Activated T-cell treated with anti-CD3 and anti-CD28 coated beads, Interleukin-2, amount 50 U/mL, for 24 hours (primary cell): ENCODE data around the gene ZGLP1.
"Not testable (repeated sequence)": the region's sequence is repeated elsewhere in the genome, so short reads cannot be mapped to it uniquely, and the experiment has no call there.

Experiments used
- DNase-seq: peaks from one replicate; pipeline ENCODE4 v3.0.0-alpha.2; 2020
- H3K27ac Mint-ChIP-seq: 2 replicates; pipeline ENCODE4 v1.8.0; 2020; ENCODE audit warnings: mild to moderate bottlenecking, mixed read lengths
- H3K27me3 Mint-ChIP-seq: 2 replicates; pipeline ENCODE4 v1.8.0; 2020; ENCODE audit warnings: mixed read lengths
- H3K36me3 Mint-ChIP-seq: 2 replicates; pipeline ENCODE4 v1.8.0; 2020; ENCODE audit warnings: low read depth, mixed read lengths
- H3K4me1 Mint-ChIP-seq: 2 replicates; pipeline ENCODE4 v1.8.0; 2020; ENCODE audit warnings: low read depth, mixed read lengths
- H3K4me3 Mint-ChIP-seq: 2 replicates; pipeline ENCODE4 v1.8.0; 2020; ENCODE audit warnings: mild to moderate bottlenecking, moderate library complexity, mixed read lengths
- H3K9me3 Mint-ChIP-seq: 2 replicates; pipeline ENCODE4 v1.8.0; 2020; ENCODE audit warnings: mixed read lengths

Gene ZGLP1

DNA sequence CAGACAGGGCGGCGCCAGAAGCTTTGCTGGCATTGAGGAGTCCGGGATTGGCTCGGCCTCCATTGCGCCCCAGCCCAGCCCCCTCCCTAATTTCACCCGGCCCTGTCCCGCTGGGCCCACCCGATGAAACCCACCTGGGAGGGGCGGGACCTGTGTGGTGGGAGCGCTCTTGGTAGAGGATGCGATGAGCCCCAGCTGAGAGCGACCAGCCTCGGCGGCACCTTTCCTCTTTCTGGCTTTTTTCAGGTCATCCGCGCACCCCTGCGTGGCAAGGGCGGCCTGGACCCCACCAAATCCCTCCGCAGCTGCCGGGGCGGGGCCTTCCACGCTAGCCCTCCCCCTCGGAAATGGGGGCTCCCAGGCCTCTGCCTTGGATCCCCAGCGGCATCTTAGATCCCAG, at the start of gene ZGLP1:
Gene ZGLP1 (minus strand): TSS at position 393 of the 400 bp plus-strand sequence.
- H3K4me1 Mint-ChIP-seq = peaks cover 8% of the 10 kb centered on the region
- no peak within 1 kb of the TSS for H3K4me3 Mint-ChIP-seq
- H3K9me3 Mint-ChIP-seq = no peaks in the 10 kb centered on the region
- H3K27me3 Mint-ChIP-seq = no peaks in the 10 kb centered on the region
- peaks cover 41% of the 10 kb centered on the region for H3K36me3 Mint-ChIP-seq
- H3K27ac Mint-ChIP-seq = no peak within 1 kb of the TSS
- no peak for DNase-seq

DNA sequence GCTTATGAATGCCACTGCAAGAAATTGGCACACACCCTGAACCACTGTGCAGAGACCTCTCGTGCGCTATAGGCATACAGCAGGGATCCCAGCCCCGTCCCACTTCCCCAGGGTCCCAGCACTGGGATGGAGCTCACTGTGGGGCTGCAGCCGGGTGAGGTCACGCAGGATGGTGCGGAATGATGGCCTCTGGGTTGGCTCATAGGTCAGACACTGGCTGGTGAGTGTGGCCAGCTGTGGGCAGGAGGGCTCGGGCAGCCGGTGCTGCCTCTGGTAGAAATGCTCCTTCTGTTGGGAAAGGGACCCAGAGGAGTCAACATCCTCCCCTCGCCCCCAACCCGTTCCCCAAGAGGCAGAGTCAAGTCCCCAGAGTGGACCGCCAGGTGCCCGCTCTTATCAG, 46.8 kb upstream of the ZGLP1 start:
- H3K27me3 Mint-ChIP-seq = no peaks in the 10 kb centered on the region

DNA sequence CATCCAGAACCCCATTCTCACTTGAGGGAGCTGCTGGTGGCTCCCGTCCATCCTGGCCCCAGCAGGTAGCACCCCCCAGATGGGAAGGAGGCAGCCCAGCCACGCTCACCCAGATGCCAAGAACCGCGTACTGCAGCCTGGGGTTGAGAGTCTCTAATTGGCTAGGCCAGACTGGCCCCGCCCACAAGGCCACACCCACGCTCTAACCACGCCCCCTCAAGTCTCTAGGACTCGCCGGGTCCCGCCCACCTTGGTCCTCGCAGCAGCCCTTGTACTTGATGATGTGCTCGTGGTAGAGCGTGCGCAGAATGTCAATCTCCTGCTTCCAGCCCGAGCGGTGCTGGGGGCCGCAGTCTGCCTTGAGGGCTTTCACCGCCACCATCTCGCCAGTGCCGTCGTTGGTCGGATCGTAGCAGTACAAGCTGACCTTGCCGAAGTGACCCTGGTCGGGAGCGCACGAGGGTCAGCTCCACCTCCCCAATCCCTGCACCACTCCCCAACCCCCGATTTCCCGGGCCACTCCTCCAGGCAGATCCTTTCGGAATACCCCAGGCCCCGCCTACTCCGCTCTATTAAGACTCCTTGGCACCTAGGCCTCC, 44.3 kb upstream of the ZGLP1 start:
- Mint-ChIP-seq H3K36me3 (peaks cover 81% of the 10 kb centered on the region), H3K4me1 (no peaks in the 10 kb centered on the region), H3K4me3 (no peak overlapping the region), H3K27me3 (no peaks in the 10 kb centered on the region), H3K27ac (no peak overlapping the region), H3K9me3 (no peaks in the 10 kb centered on the region)
- peak; percentile 70 for DNase-seq

More for the DNA sequence above, 46.8 kb upstream of the ZGLP1 start:
- no peak overlapping the region for H3K4me3 Mint-ChIP-seq
- H3K27ac Mint-ChIP-seq = no peak overlapping the region
- peaks cover 88% of the 10 kb centered on the region for H3K36me3 Mint-ChIP-seq
- H3K9me3 Mint-ChIP-seq = no peaks in the 10 kb centered on the region
- DNase-seq = no peak
- H3K4me1 Mint-ChIP-seq = no peaks in the 10 kb centered on the region

DNA sequence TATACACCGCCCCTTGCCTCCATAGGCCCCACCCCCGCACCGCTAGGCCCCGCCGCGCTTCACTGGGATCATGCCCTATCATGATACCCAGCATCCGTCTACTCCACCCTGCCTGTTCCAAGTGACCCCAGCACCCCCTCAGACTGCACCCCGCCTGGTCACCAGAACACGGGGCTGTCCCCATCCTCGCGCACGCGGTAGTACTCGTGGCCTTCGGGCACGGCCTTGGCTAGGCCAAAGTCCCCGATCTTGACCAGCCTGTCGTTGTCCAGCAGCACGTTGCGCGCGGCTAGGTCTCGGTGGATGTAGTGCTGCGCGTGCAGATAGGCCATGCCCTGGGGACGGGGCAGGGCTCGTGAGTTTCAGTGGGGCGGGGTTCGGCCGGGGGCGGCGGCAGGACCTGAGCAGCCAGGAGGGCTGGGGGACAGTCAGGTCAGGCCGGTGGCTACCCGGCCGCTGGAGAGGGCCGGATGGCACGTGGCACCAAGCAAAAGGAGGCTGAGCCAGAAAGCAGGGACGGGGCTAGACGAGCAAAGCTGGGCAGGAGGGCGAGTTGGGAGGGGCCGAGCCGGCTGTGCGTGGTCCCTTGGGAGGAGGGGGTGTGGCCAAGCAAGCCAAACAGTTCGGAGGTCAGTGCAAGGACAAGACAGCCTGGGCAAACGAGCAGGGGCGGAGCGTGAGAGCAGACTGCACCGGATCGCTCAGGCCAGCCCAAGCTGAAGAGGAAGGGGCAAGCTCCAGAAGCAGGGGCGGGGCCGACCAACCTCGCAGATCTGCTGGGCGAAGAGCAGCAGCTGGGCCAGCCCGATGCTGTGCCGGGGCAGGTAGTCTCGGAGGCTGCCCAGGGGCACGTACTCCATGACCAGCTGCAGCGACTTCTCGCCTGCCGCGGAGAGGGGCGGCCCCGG, 43.4 kb upstream of the ZGLP1 start:
- no peaks in the 10 kb centered on the region for H3K4me1 Mint-ChIP-seq
- no peak for DNase-seq
- H3K27ac Mint-ChIP-seq = no peak overlapping the region
- no peak overlapping the region for H3K4me3 Mint-ChIP-seq
- H3K36me3 Mint-ChIP-seq = peaks cover 78% of the 10 kb centered on the region
- no peaks in the 10 kb centered on the region for H3K27me3 Mint-ChIP-seq
- H3K9me3 Mint-ChIP-seq = no peaks in the 10 kb centered on the region

DNA sequence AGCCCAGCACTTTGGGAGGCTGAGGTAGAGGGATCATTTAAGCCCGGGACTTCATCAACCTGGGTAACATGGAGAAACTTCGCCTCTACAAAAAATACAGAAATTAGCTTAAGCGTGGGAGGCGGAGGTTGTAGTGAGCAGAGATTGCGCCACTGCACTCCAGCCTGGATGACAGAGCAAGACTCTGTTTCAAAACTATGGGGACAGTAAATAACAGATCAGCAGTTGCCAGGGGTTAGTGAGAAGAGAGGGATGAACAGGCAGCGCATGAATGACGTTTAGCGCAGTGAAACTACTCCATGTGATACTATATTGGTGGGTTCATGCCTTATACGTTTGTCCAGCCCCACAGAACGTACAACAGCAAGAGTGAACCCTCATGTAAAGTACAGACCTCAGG, 36.9 kb upstream of the ZGLP1 start:
- no peak for DNase-seq
- H3K4me1 Mint-ChIP-seq = no peaks in the 10 kb centered on the region
- no peak overlapping the region for H3K27ac Mint-ChIP-seq
- no peaks in the 10 kb centered on the region for H3K9me3 Mint-ChIP-seq
- no peaks in the 10 kb centered on the region for H3K27me3 Mint-ChIP-seq
- peaks cover 21% of the 10 kb centered on the region for H3K36me3 Mint-ChIP-seq
- no peak overlapping the region for H3K4me3 Mint-ChIP-seq

DNA sequence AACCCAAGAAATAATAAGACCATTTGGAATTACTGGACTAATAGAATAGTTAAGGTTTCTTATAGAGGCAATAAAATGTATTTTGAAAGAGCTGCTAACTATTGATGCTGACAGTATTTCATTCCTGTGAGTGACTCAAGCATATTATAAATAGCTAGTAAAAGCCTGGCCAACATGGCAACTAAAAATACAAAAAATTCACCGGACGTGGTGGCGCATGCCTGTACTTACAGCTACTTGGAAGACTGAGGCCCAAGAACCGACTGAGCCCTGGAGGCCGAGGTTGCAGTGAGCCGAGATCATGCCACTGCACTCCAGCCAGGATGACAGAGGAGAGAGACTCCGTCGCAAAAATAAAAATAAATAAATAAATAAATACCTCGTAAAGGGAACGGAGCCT, 35.2 kb upstream of the ZGLP1 start:
- no peak overlapping the region for H3K4me3 Mint-ChIP-seq
- DNase-seq = no peak
- no peaks in the 10 kb centered on the region for H3K27me3 Mint-ChIP-seq
- peaks cover 9% of the 10 kb centered on the region for H3K4me1 Mint-ChIP-seq
- H3K9me3 Mint-ChIP-seq = no peaks in the 10 kb centered on the region
- H3K27ac Mint-ChIP-seq = no peak overlapping the region
- peaks cover 6% of the 10 kb centered on the region for H3K36me3 Mint-ChIP-seq

DNA sequence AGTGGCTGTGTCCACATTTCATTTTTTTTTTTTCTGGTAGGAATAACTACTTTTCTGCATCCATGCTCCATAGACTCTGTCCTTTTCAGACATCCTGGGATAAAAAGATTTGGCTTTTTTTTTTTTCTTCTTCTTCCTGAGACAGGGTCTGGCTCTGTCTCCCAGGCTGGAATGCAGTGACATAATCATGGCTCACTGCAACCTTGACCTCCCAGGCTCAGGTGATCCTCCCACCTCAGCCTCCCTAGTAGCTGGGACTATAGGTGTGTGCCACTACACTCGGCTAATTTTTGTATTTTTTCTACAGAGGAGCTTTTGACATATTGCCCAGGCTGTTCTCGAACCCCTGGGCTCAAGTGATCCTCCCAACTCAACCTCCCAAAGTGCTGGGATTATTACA, 33.9 kb upstream of the ZGLP1 start:
- H3K9me3 Mint-ChIP-seq = no peaks in the 10 kb centered on the region
- DNase-seq = no peak
- no peak overlapping the region for H3K27ac Mint-ChIP-seq
- no peaks in the 10 kb centered on the region for H3K27me3 Mint-ChIP-seq
- peaks cover 13% of the 10 kb centered on the region for H3K36me3 Mint-ChIP-seq
- no peak overlapping the region for H3K4me3 Mint-ChIP-seq
- peaks cover 21% of the 10 kb centered on the region for H3K4me1 Mint-ChIP-seq

DNA sequence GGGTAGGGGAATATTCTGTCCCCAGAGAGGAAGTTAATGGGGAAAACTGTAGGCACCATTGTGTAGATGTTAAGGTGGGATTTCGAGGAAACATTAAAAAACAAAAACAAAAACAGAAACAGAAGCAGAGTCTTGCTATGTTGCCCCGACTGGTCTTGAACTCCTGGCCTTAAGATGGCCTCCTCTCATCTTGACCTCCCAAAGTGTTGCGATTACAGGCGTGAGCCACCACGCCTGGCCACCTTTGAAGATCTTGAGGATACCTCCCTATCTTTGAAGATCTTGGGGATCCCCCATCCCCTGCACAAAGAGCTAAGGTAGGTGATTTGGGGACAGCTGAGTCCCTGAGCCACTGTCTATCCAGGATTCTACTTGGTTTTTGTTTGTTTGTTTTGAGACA, 30.4 kb upstream of the ZGLP1 start:
- H3K27me3 Mint-ChIP-seq = no peaks in the 10 kb centered on the region
- H3K9me3 Mint-ChIP-seq = no peaks in the 10 kb centered on the region
- no peak for DNase-seq
- H3K36me3 Mint-ChIP-seq = peaks cover 30% of the 10 kb centered on the region
- peak overlapping the region; percentile 95 for H3K27ac Mint-ChIP-seq
- H3K4me1 Mint-ChIP-seq = peaks cover 32% of the 10 kb centered on the region
- H3K4me3 Mint-ChIP-seq = peak overlapping the region; percentile 94

DNA sequence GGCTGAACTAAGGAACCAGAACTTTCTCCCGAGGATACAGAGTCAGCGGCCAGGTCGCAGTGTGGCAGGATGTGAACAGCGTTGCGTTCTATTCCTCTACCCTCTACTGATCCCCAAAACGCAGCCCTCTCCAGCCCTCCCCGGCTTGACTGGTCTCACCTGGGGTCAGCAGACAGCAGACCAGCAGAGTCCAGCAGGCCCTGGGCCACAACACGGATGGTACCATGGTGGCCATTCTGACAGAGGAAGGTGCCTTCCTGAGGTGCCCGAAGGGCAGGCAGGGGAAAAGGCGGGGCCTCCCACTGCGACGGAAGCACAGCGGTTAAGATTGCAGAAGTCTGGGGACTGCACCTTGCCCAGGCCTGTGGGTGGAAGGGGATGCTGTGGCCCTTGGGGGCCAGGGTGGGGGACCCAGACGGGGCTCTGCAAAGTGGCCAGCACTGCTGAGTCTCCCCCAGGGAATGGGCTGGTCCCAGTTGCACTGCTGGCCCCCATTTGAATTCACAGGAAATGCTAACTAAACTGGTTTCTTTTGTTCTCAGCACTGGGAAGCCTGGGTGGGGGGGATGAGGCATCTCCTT, 29.9 kb upstream of the ZGLP1 start, which contains the start of gene ICAM3:
Gene ICAM3 (minus strand): TSS at position 245 of the 581 bp plus-strand sequence. CDS start 10 bp downstream, at position 235.
- H3K36me3 Mint-ChIP-seq = peaks cover 35% of the 10 kb centered on the region
- peak within 1 kb of the TSS; percentile 94 for H3K4me3 Mint-ChIP-seq
- H3K4me1 Mint-ChIP-seq = peaks cover 33% of the 10 kb centered on the region
- H3K27ac Mint-ChIP-seq = peak within 1 kb of the TSS; percentile 95
- H3K9me3 Mint-ChIP-seq = no peaks in the 10 kb centered on the region
- no peaks in the 10 kb centered on the region for H3K27me3 Mint-ChIP-seq
- DNase-seq = peak; percentile 82

DNA sequence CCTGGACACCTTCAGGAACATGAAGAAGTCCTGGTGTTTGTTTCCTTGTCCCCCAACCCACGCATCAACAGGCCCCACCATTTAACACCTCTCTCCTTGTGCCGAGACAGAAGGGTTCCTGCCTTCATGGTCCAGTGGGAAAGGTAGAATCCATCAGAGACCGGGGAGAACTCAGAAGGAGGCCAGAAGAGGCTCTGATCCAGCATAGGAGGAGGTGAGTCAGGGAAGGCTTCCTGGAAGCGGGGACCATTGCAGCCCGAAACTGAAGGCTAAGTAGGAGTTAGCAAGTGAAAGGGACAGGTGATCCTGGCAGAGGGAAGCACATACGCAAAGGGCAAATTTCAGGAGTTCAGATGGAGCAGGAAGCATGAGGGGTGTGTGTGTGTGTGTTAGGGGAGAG, 29.3 kb upstream of the ZGLP1 start:
- Mint-ChIP-seq H3K36me3 (peaks cover 41% of the 10 kb centered on the region), H3K27ac (peak overlapping the region; percentile 95), H3K27me3 (no peaks in the 10 kb centered on the region), H3K9me3 (no peaks in the 10 kb centered on the region), H3K4me1 (peaks cover 39% of the 10 kb centered on the region), H3K4me3 (peak overlapping the region; percentile 94)
- no peak for DNase-seq

DNA sequence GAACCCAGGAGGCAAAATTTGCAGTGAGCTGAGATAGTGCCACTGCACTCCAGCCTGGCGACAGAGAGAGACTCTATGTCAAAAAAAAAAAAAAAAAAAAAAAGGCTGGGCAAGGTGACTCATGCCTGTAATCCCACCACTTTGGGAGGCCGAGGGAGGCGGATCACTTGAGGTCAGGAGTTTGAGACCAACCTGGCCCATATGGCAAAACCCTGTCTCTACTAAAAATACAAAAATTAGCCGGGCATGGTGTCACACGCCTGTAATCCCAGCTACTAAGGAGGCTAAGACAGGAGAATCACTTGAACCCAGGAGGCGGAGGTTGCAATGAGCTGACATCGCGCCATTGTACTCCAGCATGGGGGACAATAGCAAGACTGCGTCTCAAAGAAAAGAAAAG, 27.1 kb upstream of the ZGLP1 start:
- H3K9me3 Mint-ChIP-seq, H3K4me3 Mint-ChIP-seq, H3K27me3 Mint-ChIP-seq, DNase-seq: not testable (repeated sequence)
- peaks cover 55% of the 10 kb centered on the region for H3K4me1 Mint-ChIP-seq
- H3K27ac Mint-ChIP-seq = peak overlapping the region; percentile 55
- H3K36me3 Mint-ChIP-seq = peaks cover 62% of the 10 kb centered on the region

DNA sequence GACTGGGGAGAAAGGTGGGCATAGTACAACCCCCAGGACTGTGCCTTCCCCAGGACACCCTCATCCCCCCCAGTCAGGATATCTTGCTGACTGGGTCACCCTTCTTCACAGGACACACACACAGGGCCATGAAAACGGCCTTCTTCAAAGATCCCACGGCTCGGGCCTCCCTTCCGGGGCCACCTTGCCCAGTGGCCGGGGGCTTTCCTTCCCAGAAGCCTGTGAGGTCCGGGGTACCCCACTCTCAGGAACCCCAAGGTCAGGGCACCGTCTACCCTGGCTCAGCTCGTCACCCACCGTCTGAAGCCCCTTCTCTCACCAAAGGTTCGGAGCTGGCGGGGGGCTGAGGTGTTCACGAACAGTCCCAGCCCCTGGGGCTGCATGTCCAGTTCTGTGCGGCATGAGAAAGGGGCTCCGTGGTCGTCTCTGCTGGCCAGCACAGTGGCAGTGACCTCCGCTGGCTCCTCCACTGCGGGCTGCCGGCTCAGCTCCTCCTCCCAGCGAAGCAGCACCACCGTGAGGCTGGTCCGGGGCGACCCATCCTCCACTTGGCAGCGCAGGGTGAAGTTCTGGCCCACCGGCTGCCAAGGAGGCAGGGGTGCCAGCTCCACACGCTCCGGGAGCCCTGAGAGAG, 25.9 kb upstream of the ZGLP1 start:
- Mint-ChIP-seq H3K27ac (peak overlapping the region; percentile 47), H3K4me3 (no peak overlapping the region), H3K4me1 (peaks cover 52% of the 10 kb centered on the region), H3K36me3 (peaks cover 70% of the 10 kb centered on the region), H3K9me3 (no peaks in the 10 kb centered on the region), H3K27me3 (no peaks in the 10 kb centered on the region)
- no peak for DNase-seq

DNA sequence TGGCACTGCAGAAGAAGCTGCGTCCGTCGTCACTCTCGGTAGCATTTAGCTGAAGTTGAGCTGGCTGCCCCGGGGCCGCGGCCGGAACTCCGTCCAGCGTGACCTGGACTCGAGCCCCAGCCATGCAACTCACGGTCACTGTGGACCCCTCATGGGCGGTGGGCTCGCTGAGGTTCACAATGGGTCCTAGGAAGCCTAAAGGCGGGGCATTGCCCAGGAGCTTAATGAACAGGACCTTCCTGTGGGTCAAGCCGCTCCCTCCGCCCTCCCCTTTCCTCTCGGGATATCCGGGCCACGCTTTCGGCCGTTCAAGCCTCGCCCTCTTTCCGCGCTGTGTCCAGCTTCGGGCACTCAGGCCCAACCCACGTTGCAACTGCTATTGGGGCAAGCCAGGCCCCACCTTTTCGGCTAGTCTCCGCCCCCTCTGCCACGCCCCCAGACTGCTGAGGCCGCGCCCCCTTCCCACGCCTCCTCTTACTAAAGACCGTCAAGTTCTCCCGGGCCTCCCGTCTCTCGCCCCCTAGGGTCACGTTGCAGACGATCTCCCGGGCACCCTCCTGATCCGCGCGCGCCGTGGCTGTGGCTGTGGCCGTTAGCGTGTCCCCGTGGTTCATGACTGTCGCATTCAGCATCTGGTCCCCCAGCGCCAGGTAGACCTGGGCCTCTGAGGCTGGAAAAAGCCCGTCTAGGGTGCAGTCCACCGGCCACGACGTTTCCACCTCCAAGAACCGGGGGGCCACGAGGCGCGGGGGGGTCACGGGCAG, 25.2 kb upstream of the ZGLP1 start:
- Mint-ChIP-seq H3K27me3 (no peaks in the 10 kb centered on the region), H3K4me3 (peak overlapping the region; percentile 99), H3K9me3 (no peaks in the 10 kb centered on the region), H3K36me3 (peaks cover 77% of the 10 kb centered on the region), H3K27ac (peak overlapping the region; percentile 55), H3K4me1 (peaks cover 53% of the 10 kb centered on the region)
- peak; percentile 66 for DNase-seq
